Body of pancreas (tissue), 4 donors: ENCODE results near the gene UGT2B17.
"Not testable (repeated sequence)": the region's sequence is repeated elsewhere in the genome, so short reads cannot be mapped to it uniquely, and the experiment has no call there.

Experiments
- POLR2A ChIP-seq, 3 donors: fragments of 450-650 bp; IDR thresholded peaks; one replicate each; pipeline ENCODE4 v1.6.1; 2016; ENCODE audit warnings: antibody characterized with exemption in 3 of 3, mild to moderate bottlenecking in 2 of 3
- TF ChIP-seq, protein P1 (sequence below), 7 experiments: fragments of 450-650 bp in 4 of 7; fragments of 200-600 bp in 3 of 7; sonication (generic) in 3 of 7; IDR thresholded peaks; one replicate each; pipeline ENCODE4 v1.5.1; 2016 to 2019; ENCODE audit warnings: antibody characterized with exemption in 7 of 7

DNA sequence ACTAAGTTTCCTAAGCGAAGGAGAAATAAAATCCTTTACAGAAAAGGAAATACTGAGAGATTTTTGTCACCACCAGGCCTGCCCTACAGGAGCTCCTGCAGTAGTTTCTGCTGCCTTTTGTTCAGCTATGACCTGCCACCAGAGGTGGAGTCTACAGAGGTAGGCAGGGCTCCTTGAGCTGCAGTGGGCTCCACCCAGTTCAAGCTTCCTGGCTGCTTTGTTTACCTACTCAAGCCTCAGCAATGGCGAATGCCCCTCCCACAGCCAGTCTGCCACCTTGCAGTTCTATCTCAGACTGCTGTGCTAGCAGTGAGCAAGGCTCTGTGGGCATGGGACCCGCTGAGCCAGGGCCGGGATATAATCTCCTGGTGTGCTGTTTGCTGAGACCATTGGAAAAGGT is 71.3 kb downstream of the UGT2B17 start:
- TF ChIP-seq, protein P1, sequence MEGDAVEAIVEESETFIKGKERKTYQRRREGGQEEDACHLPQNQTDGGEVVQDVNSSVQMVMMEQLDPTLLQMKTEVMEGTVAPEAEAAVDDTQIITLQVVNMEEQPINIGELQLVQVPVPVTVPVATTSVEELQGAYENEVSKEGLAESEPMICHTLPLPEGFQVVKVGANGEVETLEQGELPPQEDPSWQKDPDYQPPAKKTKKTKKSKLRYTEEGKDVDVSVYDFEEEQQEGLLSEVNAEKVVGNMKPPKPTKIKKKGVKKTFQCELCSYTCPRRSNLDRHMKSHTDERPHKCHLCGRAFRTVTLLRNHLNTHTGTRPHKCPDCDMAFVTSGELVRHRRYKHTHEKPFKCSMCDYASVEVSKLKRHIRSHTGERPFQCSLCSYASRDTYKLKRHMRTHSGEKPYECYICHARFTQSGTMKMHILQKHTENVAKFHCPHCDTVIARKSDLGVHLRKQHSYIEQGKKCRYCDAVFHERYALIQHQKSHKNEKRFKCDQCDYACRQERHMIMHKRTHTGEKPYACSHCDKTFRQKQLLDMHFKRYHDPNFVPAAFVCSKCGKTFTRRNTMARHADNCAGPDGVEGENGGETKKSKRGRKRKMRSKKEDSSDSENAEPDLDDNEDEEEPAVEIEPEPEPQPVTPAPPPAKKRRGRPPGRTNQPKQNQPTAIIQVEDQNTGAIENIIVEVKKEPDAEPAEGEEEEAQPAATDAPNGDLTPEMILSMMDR (IDR thresholded peaks at IDR 0.05) = not testable (repeated sequence)
- TF ChIP-seq POLR2A (IDR thresholded peaks at IDR 0.05) = not testable (repeated sequence)
